HG03045 (cell line): ENCODE measurements around the gene LRP1B.
"Not testable (repeated sequence)": the region's sequence is repeated elsewhere in the genome, so short reads cannot be mapped to it uniquely, and the experiment has no call there.

Experiments used
- ATAC-seq: cut with Tn5 transposase; IDR thresholded peaks from one replicate; pipeline ENCODE4 v1.9.1; 2021; ENCODE audit warnings: mild to moderate bottlenecking, moderate library complexity; ENCODE audit not compliant: unreplicated experiment

The LRP1B gene

GRCh38 chr2:140436936-140437335 lies 1693.9 kb downstream of the LRP1B start:
- no peak for ATAC-seq

- ATAC-seq: not testable (repeated sequence)
These were observed 1703.8 kb downstream of the LRP1B start for GRCh38 chr2:140427033-140427432.

DNA sequence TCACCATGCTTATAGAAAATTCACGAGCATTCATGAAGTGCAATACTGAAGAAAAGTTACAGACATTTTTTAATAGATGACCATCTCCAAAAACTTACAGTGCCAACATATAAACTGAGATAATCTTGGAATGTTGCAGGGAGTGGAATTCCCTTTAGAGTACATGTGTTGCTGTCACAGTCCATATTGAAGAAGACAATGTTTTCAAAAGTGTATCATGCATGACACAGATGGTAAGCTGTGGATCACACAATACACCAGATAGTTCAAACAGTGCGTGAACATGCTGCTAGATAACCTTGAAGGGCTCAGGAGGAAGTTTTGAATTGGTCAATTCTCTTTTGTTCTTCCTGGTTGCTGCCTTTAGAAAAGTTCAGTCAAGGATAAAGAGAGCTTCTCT lies 1706.3 kb downstream of the LRP1B start:
- ATAC-seq: no peak

- no peak for ATAC-seq
These were observed 1708.1 kb downstream of the LRP1B start for GRCh38 chr2:140422759-140423158.

DNA sequence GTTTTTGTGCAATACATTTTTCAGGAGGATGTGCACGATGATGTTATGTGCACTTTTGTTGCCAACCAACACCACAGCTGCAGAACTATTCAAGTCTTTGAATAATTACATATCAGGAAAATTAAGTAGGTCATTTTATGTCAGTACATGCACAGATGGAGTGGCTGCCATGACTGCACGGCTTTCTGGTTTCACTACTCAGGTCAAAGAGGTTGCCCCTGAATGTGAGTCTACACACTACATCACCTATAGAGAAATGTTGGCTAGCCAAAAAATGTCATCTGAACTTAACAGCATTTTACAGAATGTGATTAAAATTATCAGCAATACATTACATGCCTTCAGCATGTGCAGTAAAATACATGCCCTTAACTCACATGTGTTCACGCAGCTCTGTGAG lies 1713.3 kb downstream of the LRP1B start:
- no peak for ATAC-seq

DNA sequence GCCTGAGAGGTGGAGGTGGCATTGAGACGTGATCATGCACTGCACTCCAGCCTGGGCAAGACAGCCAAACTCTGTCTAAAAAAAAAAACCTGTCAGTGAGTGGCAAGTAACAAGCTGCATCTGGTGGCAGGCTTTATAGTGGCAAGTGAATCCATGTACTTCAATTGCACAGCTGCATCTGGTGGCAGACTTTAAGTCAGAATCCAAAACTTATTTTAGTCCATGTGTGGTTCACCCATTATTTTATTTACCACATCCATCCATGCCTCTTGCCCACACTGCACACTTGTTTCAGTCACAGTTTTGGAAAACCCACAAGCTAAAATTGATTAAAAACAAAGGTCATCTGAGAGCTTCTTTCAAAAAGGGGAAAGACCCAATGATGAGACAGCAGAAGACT lies 1714.2 kb downstream of the LRP1B start:
- ATAC-seq: no peak

- not testable (repeated sequence) for ATAC-seq
These were observed 1715.8 kb downstream of the LRP1B start for GRCh38 chr2:140415035-140415434.

DNA sequence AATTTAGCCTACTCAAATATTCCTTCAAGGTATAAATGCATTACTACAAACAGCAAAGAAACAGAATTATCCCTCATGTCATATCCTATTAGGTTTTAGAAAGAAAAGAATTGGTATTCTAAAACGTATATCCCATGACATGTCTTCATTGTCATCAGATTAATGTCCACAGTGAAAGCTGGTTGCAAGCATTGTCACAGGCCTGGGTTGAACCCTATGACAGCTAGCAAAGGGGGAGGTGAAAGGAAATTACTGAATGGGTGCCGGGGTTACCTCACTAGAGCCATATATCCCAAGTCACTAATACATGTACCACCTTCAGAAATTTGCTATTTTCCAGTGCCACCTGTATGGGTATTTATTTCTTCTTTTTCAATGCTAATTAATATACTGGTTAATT lies 1720.1 kb downstream of the LRP1B start:
- ATAC-seq: no peak

GRCh38 chr2:140401056-140401455 lies 1729.8 kb downstream of the LRP1B start:
- ATAC-seq: no peak

- ATAC-seq: no peak
These were observed 1738.0 kb downstream of the LRP1B start for GRCh38 chr2:140392824-140393223.

DNA sequence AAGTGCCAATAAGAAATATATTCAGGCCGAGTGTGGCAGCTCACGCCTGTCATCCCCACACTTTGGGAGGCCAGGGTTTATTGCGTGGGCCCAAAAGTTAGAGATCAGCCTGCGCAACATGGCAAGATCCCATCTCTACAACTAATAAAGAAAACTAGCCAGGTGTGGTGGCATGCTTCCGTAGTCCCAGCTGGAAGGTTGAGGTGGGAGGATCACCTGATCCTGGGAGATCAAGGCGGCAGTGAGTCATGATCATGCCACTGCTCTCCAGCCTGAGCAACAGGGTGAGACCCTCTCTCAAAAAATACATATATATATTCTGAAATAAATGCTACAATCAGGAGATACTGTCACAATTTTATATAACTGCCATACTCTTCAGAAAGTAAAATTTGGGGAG lies 1745.9 kb downstream of the LRP1B start:
- ATAC-seq: no peak

DNA sequence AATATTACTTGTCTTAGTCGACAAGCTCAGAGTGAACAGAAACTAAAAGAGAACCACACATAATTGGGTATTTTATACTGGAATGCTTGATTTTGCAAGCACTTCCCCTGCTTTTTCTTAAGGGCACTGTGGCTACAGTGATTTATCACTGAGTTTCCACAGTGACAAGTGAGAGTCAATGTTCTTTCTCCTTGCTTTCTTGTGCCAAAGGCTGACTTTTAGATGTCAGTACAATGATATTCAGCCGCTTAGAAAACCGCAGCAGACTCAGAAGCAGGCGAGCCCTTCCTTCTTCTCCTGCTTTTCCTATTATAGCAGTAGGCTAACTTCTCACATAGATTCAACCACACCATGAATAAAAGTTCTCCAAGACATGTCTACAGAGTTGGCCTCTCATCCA lies 1747.0 kb downstream of the LRP1B start:
- no peak for ATAC-seq

DNA sequence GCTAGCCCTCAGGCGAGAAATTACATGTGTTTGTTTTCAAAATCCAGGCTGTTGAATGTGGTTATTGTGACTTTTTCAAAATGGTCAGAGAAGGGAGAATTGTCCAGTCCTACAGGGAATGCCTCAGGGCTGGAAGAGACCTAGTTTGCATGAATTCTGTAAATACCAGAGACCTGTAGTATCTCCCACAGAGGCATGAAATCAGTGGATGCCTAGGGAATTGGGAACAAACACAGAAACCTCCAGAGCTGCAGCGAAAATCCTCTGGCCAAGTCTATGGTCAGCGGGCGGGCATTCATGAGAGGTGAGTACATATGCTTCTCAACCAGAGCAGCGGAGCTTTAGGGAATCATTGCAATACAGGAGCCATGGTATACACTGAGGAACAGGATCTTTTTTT lies 1754.1 kb downstream of the LRP1B start:
- no peak for ATAC-seq

DNA sequence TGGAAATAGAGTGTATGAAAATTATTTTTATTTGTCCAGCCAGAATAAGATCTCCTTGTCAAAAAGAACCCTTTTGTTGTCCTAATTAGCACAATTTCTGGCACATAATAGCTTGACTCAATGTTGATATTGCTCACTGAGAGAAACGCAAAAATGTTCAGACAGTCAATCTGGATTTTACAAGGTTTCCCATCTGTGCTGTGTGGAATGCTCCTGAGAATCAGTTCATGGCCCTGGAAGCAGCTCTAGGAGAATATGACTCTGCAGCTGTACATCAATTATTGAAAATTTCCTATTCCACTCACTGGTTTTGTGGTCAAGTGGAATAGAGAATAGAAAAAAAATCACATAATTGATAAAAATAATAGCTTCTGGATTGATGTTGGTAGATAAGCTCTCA lies 1767.7 kb downstream of the LRP1B start:
- ATAC-seq: no peak

DNA sequence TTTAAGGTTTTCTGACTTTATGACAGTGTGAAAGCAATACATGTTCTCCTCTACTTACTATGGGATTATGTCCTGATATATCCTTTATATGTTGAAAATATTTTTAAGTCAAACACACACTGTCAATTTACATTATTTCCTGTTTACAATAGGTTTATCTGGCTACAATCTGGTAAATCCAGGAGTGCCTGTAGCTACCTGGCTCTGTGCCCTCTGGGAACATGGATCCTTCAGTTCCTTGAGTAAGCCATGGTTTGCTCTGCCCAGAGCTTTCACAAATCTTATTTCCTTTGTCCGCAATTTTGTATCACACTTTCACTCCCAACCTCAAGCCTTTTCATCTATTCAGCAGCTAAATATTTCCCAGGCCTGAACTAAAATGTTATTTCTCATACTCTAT lies 1768.5 kb downstream of the LRP1B start:
- no peak for ATAC-seq

DNA sequence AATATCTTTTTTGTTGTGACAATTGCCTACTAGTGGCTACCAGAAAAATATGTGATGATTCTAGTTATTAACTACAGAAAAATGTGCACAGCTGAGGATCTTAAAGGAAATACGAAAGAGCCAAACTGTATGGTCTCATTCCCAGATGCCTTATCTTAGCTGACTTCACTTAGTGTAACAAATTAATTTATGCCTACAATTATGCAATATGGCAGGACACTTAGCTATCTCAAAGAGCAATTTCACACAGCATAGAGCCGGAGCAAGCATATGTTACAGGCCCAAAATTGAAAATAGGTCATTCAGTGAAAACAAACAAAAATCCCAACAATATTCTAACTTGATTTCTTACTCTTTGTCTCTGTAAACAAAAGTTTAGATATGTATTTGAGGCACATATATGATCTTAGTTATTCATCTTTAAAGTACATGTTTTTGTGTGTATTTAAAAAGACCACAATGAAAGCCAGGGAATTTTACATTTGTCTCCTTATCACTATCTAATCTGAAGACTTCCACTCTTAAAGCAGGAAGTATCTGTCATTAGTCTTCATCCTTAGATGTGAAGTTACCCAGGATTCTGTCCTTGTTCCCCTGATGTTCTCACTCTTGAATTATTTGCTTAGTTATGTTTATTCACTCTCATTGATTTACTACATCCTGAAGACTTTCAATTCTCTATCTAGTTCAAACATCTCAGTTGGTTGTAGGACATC lies 1771.6 kb downstream of the LRP1B start:
- ATAC-seq: no peak

GRCh38 chr2:140356697-140357096 lies 1774.1 kb downstream of the LRP1B start:
- ATAC-seq: no peak

GRCh38 chr2:140355511-140356090 lies 1775.2 kb downstream of the LRP1B start:
- ATAC-seq: no peak

DNA sequence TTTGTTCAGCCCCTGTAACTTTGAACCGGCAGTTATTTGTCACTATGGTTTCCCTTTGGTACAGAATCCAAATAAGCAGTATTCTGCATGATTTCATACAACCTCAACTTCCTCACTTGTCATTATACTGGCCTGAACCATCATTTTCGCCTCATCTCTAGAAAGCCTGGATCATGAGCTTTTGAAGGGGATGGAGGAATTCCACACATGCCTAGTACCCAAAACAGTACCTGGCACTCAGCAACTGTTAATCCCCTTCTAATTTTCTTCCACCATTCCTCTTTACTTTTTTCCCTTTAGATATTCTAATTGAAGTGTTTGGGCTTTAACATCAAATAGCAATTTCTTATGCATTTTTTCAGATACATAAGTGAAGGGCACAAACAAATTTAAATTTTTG lies 1776.3 kb downstream of the LRP1B start:
- no peak for ATAC-seq

GRCh38 chr2:140353541-140353940 lies 1777.3 kb downstream of the LRP1B start:
- no peak for ATAC-seq

DNA sequence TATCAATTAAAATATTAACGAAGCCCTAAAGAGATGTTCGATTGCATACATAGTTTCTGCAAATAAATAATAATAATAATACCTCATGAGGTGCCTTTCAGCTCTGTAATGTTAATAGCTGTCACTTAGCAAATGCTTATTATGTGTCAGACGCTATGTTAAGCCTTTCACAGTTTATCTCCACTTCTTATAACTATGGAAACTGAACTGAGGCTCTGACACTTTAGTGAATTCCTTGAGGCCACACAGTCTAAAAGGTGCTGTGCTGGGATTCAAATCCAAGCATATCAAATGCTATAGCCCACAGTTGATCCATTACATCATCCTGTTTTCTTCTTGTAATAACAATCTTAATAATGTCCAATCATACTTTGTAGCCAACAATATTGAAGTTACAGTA lies 1779.1 kb downstream of the LRP1B start:
- ATAC-seq: no peak

DNA sequence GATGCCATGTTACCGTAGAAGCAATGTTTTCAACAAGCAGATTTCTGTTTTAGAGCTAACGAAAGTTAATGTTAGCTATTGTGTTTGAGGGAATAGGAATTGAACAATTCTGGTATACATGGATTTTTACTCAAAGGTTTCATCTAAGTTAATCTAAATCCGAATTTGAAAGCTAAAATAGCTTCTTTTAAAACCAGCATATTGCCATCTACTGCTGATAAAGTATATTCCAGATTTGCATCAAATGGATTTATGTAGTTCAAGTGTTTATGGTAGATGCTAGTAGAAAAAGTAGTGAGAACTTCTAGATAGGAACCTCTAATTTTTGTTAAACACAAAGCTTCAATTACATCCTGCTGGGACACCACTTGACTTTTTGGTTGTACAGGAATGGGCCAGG lies 1781.1 kb downstream of the LRP1B start:
- ATAC-seq: no peak

DNA sequence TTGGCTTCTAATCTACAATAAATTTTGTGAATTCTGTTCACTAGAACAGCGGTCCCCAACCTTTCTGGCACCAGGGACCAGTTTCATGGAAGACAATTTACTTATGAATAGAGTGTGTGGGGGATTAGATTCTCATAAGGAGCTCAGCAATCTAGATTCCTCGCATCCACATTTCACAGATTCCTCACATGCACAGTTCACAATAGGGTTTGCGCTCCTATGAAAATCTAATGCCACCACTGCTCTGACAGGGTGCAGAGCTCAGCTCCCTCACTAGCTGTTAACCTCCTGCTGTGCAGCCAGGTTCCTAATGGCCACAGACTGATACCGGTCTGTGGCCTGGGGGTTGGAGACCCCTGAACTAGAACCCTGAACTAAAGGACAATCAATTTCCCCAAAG lies 1782.0 kb downstream of the LRP1B start:
- ATAC-seq: no peak
